GM12891 (cell line): Measurements from ENCODE around the gene RETSAT.

Source experiments
- PAX5 ChIP-seq: IDR thresholded peaks from 2 replicates; pipeline ENCODE4 v1.6.1; 2011; ENCODE audit warnings: low read length, moderate library complexity, mild to moderate bottlenecking; ENCODE audit not compliant: insufficient read depth, severe bottlenecking
- POLR2A ChIP-seq: IDR thresholded peaks from 2 replicates; pipeline ENCODE4 v1.6.1; 2011; ENCODE audit warnings: low read depth, low read length, control low read depth
- POLR2AphosphoS5 ChIP-seq: IDR thresholded peaks from 2 replicates; pipeline ENCODE4 v1.6.1; 2011; ENCODE audit warnings: low read depth, low read length, control low read depth
- POU2F2 ChIP-seq: IDR thresholded peaks from 2 replicates; pipeline ENCODE4 v1.6.1; 2011; ENCODE audit warnings: low read depth, mild to moderate bottlenecking, control low read depth, low read length, moderate library complexity
- SPI1 ChIP-seq: IDR thresholded peaks from 2 replicates; pipeline ENCODE4 v1.6.1; 2011; ENCODE audit warnings: low read depth, low read length, control low read depth
- TAF1 ChIP-seq: IDR thresholded peaks from 2 replicates; pipeline ENCODE4 v1.6.1; 2011; ENCODE audit warnings: low read depth, low read length, control low read depth

DNA sequence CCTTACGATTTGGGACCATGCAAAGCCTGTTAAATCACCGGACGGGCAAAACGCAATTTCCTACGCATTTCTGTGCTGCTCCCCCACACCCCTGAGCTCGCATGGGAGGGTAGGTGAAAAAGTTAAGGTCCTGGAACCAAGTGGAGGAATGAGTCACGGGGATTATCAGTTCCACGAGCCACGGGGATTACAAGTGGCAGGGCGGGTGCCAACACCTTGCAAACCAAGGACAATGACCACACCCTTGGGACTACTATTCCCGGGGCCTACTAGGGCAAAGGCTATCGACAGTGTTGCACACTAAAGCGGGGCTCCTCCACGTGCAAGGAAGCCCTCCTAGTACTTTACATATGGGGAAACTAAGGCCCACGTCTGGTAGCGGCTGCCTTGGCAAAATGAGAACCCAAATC, 447 bp downstream of the RETSAT start:
- no peak for TF ChIP-seq TAF1
- TF ChIP-seq POLR2AphosphoS5, result no peak
- no peak for TF ChIP-seq POLR2A
- TF ChIP-seq POU2F2, result no peak
- no peak for TF ChIP-seq SPI1
- no peak for TF ChIP-seq PAX5
